Islet of Langerhans (tissue), 1 donor: ENCODE data around the gene FOXP2.
"Not testable (repeated sequence)": the region's sequence is repeated elsewhere in the genome, so short reads cannot be mapped to it uniquely, and the experiment has no call there.

Experiments
- FAIRE-seq: peaks from one replicate; lab custom pipeline; 2011; peaks lifted over from hg19 to GRCh38; lab: Jason Lieb, UNC

The FOXP2 gene

DNA sequence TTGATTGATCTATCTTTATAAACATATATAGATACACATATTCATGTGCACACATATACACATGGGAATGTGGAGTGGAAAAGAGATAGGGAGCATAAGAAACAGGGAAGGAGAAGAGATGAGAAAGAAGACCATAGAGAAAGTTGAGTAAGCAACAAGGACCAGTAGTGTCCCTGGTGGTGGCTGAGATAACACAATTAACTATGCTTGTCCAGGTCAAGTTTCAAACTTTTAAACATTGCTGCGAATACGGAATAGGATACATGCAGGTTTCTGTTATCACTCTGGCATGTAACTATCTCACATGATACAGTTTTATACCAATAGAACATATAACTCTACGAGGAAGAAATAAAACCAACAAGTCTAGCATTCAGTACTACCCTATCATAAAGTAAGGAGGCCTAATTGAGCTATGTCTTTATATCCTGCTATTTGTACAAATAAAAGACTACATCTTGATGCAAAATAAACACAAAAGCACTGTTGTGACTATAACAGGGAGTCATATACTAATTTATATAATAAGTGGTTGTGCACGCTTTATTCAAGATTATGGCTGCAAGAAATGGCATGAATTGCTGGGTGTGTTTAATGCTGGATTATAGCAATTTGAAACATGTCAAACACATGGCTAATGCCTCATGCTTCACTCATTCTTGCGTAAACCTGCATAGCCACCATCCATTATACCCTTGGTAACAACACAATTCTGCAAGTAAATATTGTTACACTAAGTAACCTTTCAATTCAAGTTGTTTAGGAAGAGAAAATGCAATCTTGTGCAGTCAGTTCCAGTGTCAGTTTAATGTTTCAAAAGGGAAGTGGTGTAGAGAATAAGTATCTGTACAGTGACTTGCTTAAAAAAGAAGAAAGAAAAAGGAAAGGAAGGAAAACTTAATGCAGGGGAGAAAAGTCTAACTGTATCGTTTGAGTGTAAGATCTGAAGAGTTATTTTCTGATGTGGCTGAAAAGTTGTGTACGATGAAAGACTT lies 8.2 kb downstream of the FOXP2 start:
- peak; percentile 81 for FAIRE-seq

DNA sequence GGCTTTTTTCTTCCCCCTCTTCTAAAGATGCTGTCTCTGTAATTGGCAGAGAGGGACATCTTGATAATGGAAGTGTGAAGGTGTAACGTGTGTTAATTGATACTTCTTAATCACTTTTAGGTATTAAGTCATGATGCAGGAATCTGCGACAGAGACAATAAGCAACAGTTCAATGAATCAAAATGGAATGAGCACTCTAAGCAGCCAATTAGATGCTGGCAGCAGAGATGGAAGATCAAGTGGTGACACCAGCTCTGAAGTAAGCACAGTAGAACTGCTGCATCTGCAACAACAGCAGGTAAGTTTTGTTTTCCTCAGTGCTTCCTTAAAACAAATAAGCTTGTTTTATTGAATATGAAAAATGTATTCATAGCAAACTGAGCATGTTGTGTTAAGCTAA lies 11.8 kb downstream of the FOXP2 start:
- peak; percentile 90 for FAIRE-seq

DNA sequence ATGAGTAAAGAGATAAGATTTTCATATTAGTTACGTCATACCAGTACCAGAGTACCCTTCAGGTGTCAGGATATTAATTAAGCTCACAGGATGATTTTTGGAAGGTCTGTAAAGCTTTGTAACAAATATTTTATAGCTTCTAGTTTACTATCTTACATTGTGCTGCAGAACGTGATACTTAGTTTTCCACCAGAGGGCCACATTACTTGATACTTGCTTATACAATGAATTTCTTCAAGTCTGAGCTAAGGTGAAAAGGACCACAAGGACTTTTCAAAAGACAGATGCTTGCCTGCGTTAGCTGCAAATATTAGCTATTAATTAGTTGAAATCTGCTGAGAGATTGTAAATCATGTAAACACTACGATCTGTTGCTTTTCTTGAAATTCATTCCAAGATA lies 12.2 kb downstream of the FOXP2 start:
- FAIRE-seq, result peak; percentile 55

DNA sequence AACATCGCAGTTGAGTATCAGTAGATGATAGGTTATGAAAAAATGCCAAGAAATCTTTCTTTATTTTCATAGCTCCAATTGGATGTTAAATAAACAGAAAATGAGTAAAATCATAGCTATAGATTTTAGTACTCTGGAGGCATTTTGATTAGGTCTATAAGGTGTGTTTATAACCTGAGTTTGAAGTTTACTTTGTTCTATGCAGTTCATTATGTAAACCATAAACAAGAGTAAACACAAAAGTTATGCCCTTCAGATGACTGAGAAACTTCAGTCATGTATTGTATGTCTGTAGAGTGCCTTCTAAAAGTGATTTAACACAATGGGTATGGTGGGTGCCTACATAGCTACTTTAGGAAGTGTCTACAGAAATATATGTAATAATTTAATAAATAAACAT lies 13.6 kb downstream of the FOXP2 start:
- no peak for FAIRE-seq

DNA sequence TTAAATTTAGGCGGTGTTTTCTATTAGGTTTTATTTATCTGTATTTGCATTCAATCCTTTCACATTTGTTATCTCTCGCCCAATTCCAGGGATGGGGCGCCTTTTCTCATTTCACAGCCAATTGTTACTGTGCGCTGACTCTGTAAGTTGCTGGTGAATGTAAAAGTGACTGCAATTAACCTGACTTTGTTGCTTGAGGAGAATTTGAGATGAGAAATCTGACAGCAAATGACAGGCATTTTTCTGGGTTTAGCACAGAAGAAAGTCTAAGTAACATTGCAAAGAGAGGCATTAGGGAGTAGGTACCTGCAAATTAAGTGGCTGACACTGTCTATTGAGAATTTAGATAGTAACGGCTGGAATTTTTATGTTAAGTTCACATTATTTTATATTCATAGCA lies 16.6 kb downstream of the FOXP2 start:
- FAIRE-seq, result no peak

DNA sequence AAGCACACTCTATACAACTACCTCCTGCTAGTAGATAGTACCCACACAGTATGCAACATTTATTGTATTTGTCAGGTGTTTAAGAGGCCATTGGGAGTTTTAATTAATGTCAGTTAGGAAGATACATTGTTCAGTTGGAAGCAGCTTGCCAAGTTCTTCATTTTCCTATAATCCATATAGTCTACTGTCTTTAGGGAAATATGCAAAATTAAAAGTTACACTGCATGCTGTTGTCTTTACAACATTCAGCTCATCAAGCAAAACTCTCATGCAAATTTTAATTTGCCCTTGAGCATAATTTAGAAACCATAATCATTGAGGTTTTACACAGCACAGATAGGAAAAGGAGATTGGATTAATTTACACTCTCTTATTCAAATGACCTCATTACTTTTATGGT lies 17.4 kb downstream of the FOXP2 start:
- FAIRE-seq, result peak; percentile 80

DNA sequence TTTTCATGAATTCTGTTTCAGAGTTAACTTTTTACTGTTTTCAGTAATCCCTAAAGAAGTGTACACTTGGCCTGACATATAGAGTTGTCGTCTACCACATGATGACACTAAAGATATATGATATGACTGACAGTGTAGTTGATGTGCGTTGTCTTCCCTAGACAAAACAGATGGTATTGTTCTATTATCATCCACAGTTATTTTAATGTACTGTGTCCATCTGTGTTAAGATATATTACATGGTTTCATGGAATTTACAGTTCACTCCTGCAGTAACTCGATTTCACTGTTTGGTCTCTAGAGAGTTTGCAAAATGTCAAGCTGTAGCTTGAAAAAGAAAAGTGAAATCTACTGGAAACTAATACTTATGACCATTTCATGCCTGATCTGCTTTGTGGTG lies 18.1 kb downstream of the FOXP2 start:
- peak; percentile 90 for FAIRE-seq

DNA sequence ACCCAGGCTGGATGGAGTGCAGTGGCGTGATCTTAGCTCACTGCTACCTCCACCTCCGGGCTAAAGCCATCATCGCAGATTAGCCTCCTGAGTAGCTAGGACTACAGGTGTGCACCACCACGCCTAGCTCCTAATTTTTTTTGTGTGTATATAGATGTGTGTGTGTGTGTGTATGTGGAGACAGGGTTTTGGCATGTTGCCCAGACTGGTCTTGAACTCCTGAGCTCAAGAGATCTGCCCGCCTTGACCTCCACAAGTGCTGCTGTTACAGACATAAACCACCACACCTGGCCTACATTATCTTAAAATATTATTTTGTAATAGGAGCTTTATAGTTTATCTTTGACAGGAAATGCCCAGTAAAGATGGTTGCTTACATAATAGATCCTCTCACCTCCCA lies 25.0 kb downstream of the FOXP2 start:
- FAIRE-seq, result no peak

DNA sequence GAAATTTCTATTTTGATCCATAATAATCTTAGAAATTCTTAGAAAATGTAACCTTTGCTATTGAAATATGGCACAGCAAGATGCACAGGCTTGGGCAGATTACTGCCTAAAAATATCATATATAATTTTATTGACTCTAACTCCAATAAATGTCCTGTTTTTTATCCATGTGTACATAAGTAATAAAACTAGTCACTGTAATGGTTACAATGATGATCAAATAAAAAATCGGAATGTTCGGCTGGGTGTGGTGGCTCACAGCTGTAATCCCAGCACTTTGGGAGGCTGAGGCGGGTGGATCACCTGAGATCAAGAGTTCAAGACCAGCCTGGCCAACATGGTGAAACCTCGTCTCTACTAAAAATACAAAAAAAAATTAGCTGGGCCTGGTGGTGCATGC lies 26.3 kb downstream of the FOXP2 start:
- not testable (repeated sequence) for FAIRE-seq

DNA sequence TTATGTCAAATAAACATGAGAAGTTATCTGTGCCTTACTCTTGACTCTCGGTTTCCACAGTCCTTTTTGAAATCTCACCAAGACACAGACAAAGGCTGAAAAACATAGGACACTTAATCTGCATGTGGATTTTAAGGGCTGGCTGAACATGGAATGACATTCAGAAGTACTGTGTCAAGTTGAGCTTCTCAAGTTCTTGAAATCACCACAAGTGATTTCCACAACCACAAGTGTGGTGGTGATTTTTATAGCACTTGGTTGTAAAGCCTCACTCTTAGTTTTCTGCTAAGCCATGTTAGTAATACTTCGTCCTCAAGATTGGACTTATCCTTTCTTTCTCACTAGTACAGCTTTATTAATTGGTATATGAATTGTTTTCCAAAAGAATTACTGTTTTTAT lies 29.6 kb downstream of the FOXP2 start:
- FAIRE-seq, result no peak

DNA sequence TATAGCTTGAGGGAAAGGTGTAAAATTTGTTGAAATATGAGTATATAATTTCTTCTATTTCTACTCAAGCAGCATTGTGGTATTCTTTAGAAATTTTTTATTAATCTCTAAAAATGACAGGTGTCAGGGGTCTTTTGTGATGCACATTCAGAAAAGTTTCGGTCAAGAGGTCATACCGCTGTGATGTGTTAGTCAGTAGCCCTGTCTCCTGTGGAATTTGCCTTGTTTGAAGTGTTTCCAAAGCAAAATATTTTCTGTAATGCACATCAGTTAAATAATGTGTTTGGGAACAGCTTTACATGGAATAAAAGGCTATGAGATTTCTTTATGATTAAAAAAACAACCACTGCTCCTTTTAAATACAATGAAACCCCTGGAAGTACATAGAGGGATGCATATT lies 35.8 kb downstream of the FOXP2 start:
- FAIRE-seq, result no peak

DNA sequence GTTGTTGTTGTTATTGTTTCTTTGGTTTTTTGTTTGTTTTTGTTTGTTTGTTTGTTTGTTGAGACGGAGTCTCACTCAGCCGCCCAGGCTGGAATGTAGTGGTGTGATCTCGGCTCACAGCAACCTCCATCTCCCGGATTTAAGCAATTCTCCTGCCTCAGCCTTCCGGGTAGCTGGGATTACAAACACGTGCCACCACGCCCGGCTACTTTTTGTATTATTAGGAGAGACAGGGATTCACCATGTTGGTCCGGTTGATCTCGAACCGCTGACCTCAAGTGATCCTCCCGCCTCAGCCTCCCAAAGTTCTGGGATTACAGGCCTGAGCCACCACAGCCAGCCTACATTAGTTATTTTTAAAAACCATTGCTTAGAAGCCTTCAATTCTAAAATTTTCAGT lies 45.0 kb downstream of the FOXP2 start:
- FAIRE-seq, result no peak

DNA sequence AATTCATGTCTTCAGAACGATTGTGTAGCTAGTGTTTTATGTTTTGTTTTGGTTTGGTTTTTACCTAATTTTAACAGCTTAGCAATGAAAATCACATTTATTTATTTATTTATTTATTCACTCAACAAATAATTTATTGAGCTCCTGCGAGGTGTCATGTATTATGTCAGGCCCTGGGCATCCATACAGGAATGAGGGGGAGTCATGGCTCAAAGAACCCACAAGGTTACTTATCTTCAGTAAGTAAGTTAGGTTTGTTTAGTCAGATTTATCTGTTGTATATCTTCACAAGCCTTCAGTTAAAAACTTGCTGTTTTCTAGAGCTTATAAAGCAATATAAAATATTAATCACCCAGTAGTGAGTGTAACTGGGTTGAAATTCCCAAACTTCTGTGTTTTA lies 45.4 kb downstream of the FOXP2 start:
- no peak for FAIRE-seq

DNA sequence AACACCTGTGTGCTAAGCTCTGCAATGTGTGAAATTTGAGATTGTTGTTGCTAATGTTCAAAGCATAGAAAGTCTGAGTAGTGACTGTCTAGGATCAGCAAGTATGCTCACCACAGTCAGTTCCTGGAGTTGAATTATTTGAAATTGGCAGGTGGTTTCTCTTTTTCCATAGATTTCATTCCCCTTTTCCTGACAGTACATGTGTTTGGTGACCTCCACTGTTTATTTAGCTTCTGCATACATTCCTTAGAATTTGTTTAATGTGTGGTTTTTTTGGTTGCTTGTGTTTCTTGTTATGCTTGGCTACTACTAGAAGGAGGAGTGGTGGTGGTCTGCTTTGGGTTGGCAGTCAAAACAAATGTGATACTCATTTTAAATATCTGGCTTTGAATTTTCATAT lies 52.3 kb downstream of the FOXP2 start:
- FAIRE-seq, result no peak

DNA sequence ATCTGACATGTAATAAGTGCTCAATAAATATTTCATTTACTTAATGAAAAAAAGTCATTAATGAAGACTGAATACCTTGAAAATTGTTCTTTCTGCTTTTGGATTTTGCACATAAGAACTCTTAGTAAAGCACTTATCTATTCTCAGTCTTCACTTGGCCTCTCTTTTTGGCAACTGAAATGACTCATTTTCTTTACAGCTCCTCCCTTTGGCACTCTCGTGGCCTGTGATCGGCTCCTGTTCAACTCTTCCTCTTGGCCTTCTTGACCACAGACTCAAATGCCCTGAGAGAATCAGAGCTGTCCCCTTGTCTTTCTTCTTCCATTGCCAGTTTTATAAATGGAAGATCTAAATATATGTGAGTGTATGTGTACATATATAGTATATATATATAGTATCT lies 54.2 kb downstream of the FOXP2 start:
- FAIRE-seq, result no peak

DNA sequence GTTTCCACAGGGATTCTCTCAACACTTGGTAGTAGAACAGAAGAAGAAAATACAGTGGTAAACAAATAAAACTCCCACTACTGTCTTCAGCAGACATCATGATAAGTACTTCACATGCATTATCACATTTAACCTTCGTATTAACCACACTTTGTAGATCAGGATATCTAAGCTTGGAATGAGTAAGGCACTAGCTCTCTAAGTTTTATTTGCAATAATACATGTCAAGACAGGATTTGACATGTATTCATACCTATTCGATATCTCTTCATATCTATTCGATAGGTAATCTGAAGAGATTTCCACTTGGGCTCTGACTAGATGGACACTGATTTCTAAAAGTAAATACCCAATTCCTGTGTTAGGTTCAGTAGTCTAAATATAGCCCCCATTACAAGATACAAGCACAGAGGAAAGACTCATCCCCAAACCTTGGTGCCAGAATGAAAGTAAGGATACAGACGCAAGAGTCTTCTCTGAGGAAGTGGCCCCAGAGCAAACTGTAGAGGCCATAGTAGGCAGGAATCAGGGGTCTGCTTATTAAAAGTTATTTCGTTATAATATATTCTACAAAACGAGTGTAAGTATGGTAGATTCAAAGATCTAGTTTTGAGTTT lies 58.4 kb downstream of the FOXP2 start:
- no peak for FAIRE-seq

DNA sequence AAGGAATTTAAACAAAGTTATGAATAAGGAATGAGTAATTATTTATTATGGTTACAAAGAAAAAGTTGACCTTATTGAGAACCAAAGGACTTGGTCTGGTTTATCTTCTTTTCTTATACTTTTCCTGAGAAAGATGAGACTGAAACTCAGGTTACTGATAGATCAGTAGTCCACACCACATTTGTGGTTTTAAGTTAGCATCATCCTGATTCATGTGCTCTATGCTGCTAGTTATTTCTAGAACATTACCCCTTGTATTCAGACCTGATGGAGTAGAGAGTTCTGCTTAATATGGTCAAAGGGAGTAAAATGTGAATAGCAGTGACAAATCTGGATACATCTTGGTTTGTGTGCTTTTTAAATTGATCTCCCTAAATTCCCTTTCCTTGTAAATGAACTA lies 63.8 kb downstream of the FOXP2 start:
- FAIRE-seq, result peak; percentile 70

DNA sequence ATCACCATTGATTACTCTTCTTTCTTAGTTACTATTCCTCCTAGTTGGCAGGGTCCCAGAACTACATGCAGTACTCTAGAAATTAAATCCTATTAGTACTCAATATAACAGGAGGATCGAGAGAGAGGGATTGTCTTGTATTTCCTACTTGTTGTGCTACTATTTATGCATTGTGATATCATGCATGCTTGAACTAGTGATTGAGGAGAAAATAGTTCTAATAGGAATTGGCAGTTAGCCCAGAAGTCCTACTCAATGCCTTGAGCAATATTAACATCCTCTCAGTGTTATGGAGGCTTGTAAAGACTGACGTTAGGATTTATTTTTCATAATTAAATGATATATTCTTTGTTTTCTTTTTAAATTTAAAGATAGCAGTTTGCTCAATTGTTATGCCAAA lies 67.4 kb downstream of the FOXP2 start:
- FAIRE-seq, result peak; percentile 86

DNA sequence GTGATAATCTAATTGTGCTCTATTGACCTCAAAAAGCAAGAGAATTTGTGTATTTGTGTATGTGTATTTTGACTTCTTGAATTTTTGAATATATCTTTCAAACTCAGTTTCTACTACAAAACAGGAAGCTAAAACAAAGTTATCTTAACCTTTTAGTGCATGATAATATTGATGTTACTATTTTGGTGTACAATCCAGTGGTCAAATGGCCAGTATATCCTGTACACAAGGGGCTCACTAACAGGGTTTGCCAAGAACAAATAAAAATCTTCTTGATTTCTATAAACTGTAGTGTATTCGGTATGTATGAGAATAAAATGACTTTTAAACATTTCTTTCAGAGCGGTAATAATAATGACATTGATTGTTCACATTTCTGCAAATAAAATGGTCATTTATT lies 69.6 kb downstream of the FOXP2 start:
- peak; percentile 45 for FAIRE-seq

DNA sequence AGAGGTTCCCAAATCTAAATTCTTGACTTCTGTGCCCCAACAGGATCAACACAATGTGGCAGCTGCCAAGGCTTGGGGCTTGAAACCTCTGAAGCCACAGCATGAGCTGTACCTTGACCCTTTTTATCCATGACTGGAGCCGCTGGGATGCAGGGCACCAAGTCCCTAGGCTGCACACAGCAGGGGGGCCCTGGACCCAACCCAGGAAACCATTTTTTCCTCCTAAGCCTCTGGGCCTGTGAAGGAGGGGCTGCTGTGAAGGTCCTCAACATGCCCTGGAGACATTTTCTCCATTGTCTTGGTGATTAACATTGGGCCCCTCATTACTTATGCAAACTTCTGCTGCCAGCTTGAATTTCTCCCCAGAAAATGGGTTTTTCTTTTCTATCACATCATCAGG lies 72.6 kb downstream of the FOXP2 start:
- FAIRE-seq, result no peak

DNA sequence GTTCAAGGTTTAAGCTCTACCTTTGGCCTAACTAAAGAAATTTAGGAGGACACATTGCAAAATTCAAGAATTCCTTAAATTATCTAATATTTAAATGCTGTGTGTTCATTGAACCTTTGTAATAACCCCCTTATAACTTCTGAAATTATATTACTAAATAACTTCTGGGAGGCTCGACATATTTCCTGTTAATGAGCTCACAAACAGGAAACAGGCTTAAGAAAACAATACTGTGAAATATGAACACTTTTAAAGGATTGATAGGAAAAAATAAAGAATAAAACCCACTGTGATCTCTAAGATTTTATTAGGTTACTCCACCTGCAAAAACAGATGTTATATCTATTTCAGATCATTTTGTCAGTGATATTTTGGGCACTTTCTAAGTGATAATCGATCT lies 74.1 kb downstream of the FOXP2 start:
- no peak for FAIRE-seq

DNA sequence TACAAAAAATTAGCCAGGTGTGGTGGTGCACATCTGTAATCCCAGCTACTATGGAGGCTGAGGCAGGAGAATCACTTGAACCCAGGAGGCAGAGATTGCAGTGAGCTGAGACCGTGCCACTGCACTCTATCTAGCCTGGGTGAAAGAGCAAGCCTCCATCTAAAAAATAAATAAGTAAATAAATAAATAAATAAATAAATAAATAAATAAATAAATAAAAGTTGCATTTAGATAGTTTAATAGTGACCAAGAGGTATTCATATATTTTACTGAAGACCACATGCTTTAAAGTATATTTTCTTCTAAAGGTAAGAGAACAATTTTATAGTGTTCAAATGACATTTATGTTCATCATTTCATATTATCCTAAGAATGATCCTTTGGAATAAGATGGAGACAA lies 82.9 kb downstream of the FOXP2 start:
- not testable (repeated sequence) for FAIRE-seq

DNA sequence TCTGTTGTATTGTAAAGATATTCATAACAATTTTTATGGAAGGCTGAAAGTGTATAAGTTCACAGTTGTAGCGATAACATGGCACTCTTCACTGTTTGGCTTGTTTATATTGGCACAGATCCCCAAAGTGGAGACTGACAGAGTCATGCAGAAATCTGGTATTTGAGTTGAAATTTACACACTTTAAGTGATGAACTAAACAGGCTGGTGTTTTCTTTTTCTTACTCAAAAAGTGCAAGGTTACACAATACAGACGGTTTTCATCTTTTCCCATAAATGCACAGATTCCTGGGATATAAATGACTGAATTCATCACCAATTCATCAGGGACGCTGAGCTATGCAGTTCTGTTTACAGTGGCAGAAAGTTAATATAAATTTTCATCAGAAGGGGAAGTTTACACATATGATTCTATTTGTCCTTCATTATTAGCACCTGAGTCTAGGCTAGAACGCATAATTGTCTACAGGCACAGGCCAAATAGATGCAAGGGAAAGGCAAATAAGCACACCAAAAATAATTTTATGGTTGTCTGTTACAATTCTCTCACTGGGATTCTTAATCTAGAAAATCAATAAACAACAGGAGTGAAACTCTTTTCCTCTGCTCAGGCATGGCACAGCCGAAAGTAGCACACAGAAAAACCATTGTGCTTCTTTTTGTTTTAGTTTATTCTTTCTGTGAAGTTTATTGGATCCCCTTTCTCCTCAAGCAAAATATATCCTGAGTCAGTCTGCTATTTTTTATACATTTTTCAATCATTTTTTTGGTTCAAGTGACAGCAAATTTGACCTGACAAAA lies 88.0 kb downstream of the FOXP2 start:
- no peak for FAIRE-seq
